CD8-positive, alpha-beta memory T cell (primary cell): ENCODE data around the gene LRRC3C. TPM values are rescaled to one million over a fixed set of nuclear protein-coding genes. Genes with fewer than 3 reads are reported as not detected.

Source experiments
- CTCF ChIA-PET: fragments of 350-600 bp; sonication (Branson Sonifier 250); formaldehyde crosslinking; loops from one replicate; lab custom pipeline; 2021; ENCODE audit warnings: antibody characterized with exemption; lab: Charles Lee
- POLR2A ChIA-PET: fragments of 350-600 bp; sonication (Branson Sonifier 250); formaldehyde crosslinking; loops from one replicate; lab custom pipeline; 2021; ENCODE audit warnings: antibody characterized with exemption; lab: Charles Lee
- DNase-seq, 5 donors: peaks; one replicate each; pipeline versions ENCODE4 v3.0.0 to v3.0.0-alpha.2; 2020 to 2022; ENCODE audit warnings: mixed read lengths in 1 of 5
- H3K27ac ChIP-seq: one replicate; pipeline ENCODE4 v1.7.0; 2013; ENCODE audit warnings: low read depth, mild to moderate bottlenecking, low read length, moderate library complexity
- H3K27me3 ChIP-seq: 2 replicates; pipeline ENCODE4 v1.7.0; 2013; ENCODE audit warnings: low read length, mild to moderate bottlenecking; ENCODE audit not compliant: insufficient read depth, poor library complexity, severe bottlenecking
- H3K36me3 ChIP-seq: 2 replicates; pipeline ENCODE4 v1.7.0; 2013; ENCODE audit warnings: mild to moderate bottlenecking, low read length, moderate library complexity; ENCODE audit not compliant: insufficient read depth
- H3K4me1 ChIP-seq: 2 replicates; pipeline ENCODE4 v1.7.0; 2013; ENCODE audit warnings: mild to moderate bottlenecking, low read length, moderate library complexity; ENCODE audit not compliant: insufficient read depth
- H3K4me3 ChIP-seq: 2 replicates; pipeline ENCODE4 v1.7.0; 2013; ENCODE audit warnings: mild to moderate bottlenecking, low read length
- H3K9me3 ChIP-seq: 2 replicates; pipeline ENCODE4 v1.7.0; 2013; ENCODE audit warnings: mild to moderate bottlenecking, low read length
- H3K27ac Mint-ChIP-seq, 8 donors: one replicate each; pipeline ENCODE4 v1.8.0; 2020 to 2021; ENCODE audit warnings: mixed read lengths in 8 of 8, mild to moderate bottlenecking in 6 of 8, inconsistent platforms in 3 of 8, moderate library complexity in 3 of 8
- H3K27me3 Mint-ChIP-seq, 2 donors: one replicate each; pipeline ENCODE4 v1.8.0; 2020 to 2021; ENCODE audit warnings: mixed read lengths in 2 of 2, mild to moderate bottlenecking in 1 of 2, moderate library complexity in 1 of 2
- H3K36me3 Mint-ChIP-seq, 3 donors: one replicate each; pipeline ENCODE4 v1.8.0; 2020 to 2021; ENCODE audit warnings: mixed read lengths in 3 of 3, inconsistent platforms in 1 of 3, mild to moderate bottlenecking in 1 of 3
- H3K4me1 Mint-ChIP-seq, 3 donors: one replicate each; pipeline ENCODE4 v1.8.0; 2020 to 2021; ENCODE audit warnings: mixed read lengths in 3 of 3, inconsistent platforms in 1 of 3, mild to moderate bottlenecking in 1 of 3
- H3K4me3 Mint-ChIP-seq, 7 donors: one replicate each; pipeline ENCODE4 v1.8.0; 2020 to 2021; ENCODE audit warnings: mixed read lengths in 7 of 7, mild to moderate bottlenecking in 6 of 7, moderate library complexity in 4 of 7, inconsistent platforms in 2 of 7
- H3K9me3 Mint-ChIP-seq, 5 donors: one replicate each; pipeline ENCODE4 v1.8.0; 2020 to 2022; ENCODE audit warnings: mixed read lengths in 5 of 5, mild to moderate bottlenecking in 3 of 5, moderate library complexity in 2 of 5, inconsistent platforms in 1 of 5
- polyA plus RNA-seq: library from polyadenylated mRNA; unstranded; fragments of 300-500 nt; fragmentation: Illumina TruSeq; gene quantifications from one replicate; pipeline ENCODE4 v1.2.3, GENCODE V29; 2021
- total RNA-seq, 2 experiments: library from RNA; stranded (reverse); gene quantifications; one replicate each; pipeline ENCODE4 v1.2.3, GENCODE V29; 2021

LRRC3C gene
- total and polyA plus RNA-seq, 3 experiments from 2014 or later = not detected

- peaks cover 71% of the 10 kb centered on the region for H3K4me1 ChIP-seq
- POLR2A ChIA-PET = no interaction called here
- Mint-ChIP-seq H3K27ac (peak overlapping the region in 7 of 8 donors; percentile 90 to 98 (median 94)), H3K4me1 (peaks cover 55 to 79% (median 69%) of the 10 kb centered on the region in 3 donors), H3K9me3 (no peaks in the 10 kb centered on the region), H3K27me3 (no peaks in the 10 kb centered on the region), H3K36me3 (peaks cover 0 to 61% (median 5%) of the 10 kb centered on the region in 3 donors), H3K4me3 (peak overlapping the region; percentile 81 to 96 (median 92))
- peak overlapping the region; percentile 10 for H3K27ac ChIP-seq
- H3K27me3 ChIP-seq = no peaks in the 10 kb centered on the region
- no peak for DNase-seq
- peak overlapping the region; percentile 71 for H3K4me3 ChIP-seq
- CTCF ChIA-PET = interaction anchor here (1.0 kb wide), 1 partner anchor 56 kb away, joined by 4 read pairs; the partner anchor contains the start of gene PSMD3
- no peaks in the 10 kb centered on the region for H3K9me3 ChIP-seq
- peaks cover 29% of the 10 kb centered on the region for H3K36me3 ChIP-seq
These were observed 2.9 kb upstream of the LRRC3C start for GRCh38 chr17:39924691-39925055.

GRCh38 chr17:39925282-39926134 is 2.0 kb upstream of the LRRC3C start:
- POLR2A ChIA-PET = interaction anchor here (0.7 to 1.9 kb wide), 4 partner anchors 55 to 129 kb away, joined by 3 to 13 read pairs (median 4); partner anchors contain the start of genes MED24 and PSMD3
- H3K9me3 ChIP-seq = no peaks in the 10 kb centered on the region
- peaks cover 0 to 55% (median 5%) of the 10 kb centered on the region in 3 donors for H3K36me3 Mint-ChIP-seq
- no peaks in the 10 kb centered on the region for H3K27me3 Mint-ChIP-seq
- H3K9me3 Mint-ChIP-seq = no peaks in the 10 kb centered on the region
- peak overlapping the region; percentile 71 for H3K4me3 ChIP-seq
- peak overlapping the region; percentile 57 for H3K27ac ChIP-seq
- no peaks in the 10 kb centered on the region for H3K27me3 ChIP-seq
- peaks cover 64% of the 10 kb centered on the region for H3K4me1 ChIP-seq
- H3K4me3 Mint-ChIP-seq = peak overlapping the region; percentile 85 to 96 (median 92)
- DNase-seq = no peak
- CTCF ChIA-PET = interaction anchor here (1.2 to 2.3 kb wide), 5 partner anchors 23 to 195 kb away, joined by 3 to 10 read pairs (median 4); partner anchors contain the start of gene MIEN1
- peaks cover 55 to 74% (median 64%) of the 10 kb centered on the region in 3 donors for H3K4me1 Mint-ChIP-seq
- peaks cover 24% of the 10 kb centered on the region for H3K36me3 ChIP-seq
- H3K27ac Mint-ChIP-seq = peak overlapping the region; percentile 54 to 98 (median 94)

- DNase-seq = peak in 1 of 5 donors; percentile 67
- no peaks in the 10 kb centered on the region for H3K9me3 Mint-ChIP-seq
- H3K36me3 Mint-ChIP-seq = peaks cover 0 to 48% (median 5%) of the 10 kb centered on the region in 3 donors
- Histone ChIP-seq H3K27ac (peak overlapping the region; percentile 57), H3K27me3 (no peaks in the 10 kb centered on the region), H3K4me1 (peaks cover 57% of the 10 kb centered on the region), H3K9me3 (no peaks in the 10 kb centered on the region), H3K36me3 (peaks cover 24% of the 10 kb centered on the region), H3K4me3 (peak overlapping the region; percentile 71)
- no peaks in the 10 kb centered on the region for H3K27me3 Mint-ChIP-seq
- peaks cover 51 to 68% (median 58%) of the 10 kb centered on the region in 3 donors for H3K4me1 Mint-ChIP-seq
- CTCF ChIA-PET = interaction anchor here (1.2 to 2.3 kb wide), 6 partner anchors 24 to 196 kb away, joined by 3 to 10 read pairs (median 4); partner anchors contain the start of genes IKZF3 and MIEN1
- POLR2A ChIA-PET = interaction anchor here (0.6 to 1.9 kb wide), 8 partner anchors 54 to 1055 kb away, joined by 3 to 13 read pairs (median 3); partner anchors contain the start of genes MED24, PGAP3 and PSMD3
- H3K4me3 Mint-ChIP-seq = peak overlapping the region; percentile 85 to 96 (median 92)
- peak overlapping the region; percentile 90 to 98 (median 94) for H3K27ac Mint-ChIP-seq
These were observed 1.4 kb upstream of the LRRC3C start for GRCh38 chr17:39926135-39926587.

GRCh38 chr17:39926588-39927100 is 888 bp upstream of the LRRC3C start:
- Histone ChIP-seq H3K27ac (peak overlapping the region; percentile 57), H3K27me3 (no peaks in the 10 kb centered on the region), H3K36me3 (peaks cover 22% of the 10 kb centered on the region), H3K4me3 (peak overlapping the region; percentile 71), H3K4me1 (peaks cover 52% of the 10 kb centered on the region), H3K9me3 (no peaks in the 10 kb centered on the region)
- Mint-ChIP-seq H3K4me3 (peak overlapping the region; percentile 85 to 96 (median 92)), H3K36me3 (peaks cover 0 to 43% (median 5%) of the 10 kb centered on the region in 3 donors), H3K27me3 (no peaks in the 10 kb centered on the region), H3K9me3 (no peaks in the 10 kb centered on the region), H3K27ac (peak overlapping the region; percentile 90 to 98 (median 94)), H3K4me1 (peaks cover 46 to 63% (median 53%) of the 10 kb centered on the region in 3 donors)
- DNase-seq = peak; percentile 37 to 81 (median 53)
- ChIA-PET CTCF (interaction anchor here (1.0 to 2.3 kb wide), 5 partner anchors 30 to 172 kb away, joined by 3 to 10 read pairs (median 4); partner anchors contain the start of genes IKZF3 and PSMD3), POLR2A (interaction anchor here (0.6 to 1.9 kb wide), 7 partner anchors 54 to 1055 kb away, joined by 3 to 13 read pairs (median 3); partner anchors contain the start of genes MED24, PGAP3 and PSMD3)

- Histone ChIP-seq H3K27ac (peak overlapping the region; percentile 57), H3K4me3 (peak overlapping the region; percentile 71), H3K36me3 (peaks cover 7% of the 10 kb centered on the region), H3K27me3 (no peaks in the 10 kb centered on the region), H3K4me1 (peaks cover 37% of the 10 kb centered on the region), H3K9me3 (no peaks in the 10 kb centered on the region)
- DNase-seq = no peak
- CTCF ChIA-PET = interaction anchor here (1.0 to 1.9 kb wide), 2 partner anchors 52 to 63 kb away, joined by 3 to 4 read pairs; partner anchors contain the start of genes IKZF3 and PSMD3
- Mint-ChIP-seq H3K27me3 (no peaks in the 10 kb centered on the region), H3K27ac (peak overlapping the region in 7 of 8 donors; percentile 91 to 97 (median 92)), H3K9me3 (no peaks in the 10 kb centered on the region), H3K36me3 (peaks cover 0 to 28% (median 2%) of the 10 kb centered on the region in 3 donors), H3K4me1 (peaks cover 34 to 48% (median 37%) of the 10 kb centered on the region in 3 donors), H3K4me3 (peak overlapping the region; percentile 85 to 96 (median 92))
- POLR2A ChIA-PET = interaction anchor here (0.7 kb wide), 1 partner anchor 52 kb away, joined by 3 read pairs; the partner anchor contains the start of gene PSMD3
These were observed 661 bp downstream of the LRRC3C start for GRCh38 chr17:39927929-39928857.

- POLR2A ChIA-PET = no interaction called here
- no peak overlapping the region for H3K27ac ChIP-seq
- no peak for DNase-seq
- no peaks in the 10 kb centered on the region for H3K27me3 ChIP-seq
- H3K4me1 ChIP-seq = peaks cover 28% of the 10 kb centered on the region
- Mint-ChIP-seq H3K9me3 (no peaks in the 10 kb centered on the region), H3K4me3 (peak overlapping the region in 5 of 7 donors; percentile 6 to 77 (median 36)), H3K36me3 (peaks cover 0 to 22% (median 2%) of the 10 kb centered on the region in 3 donors), H3K4me1 (peaks cover 29 to 39% (median 31%) of the 10 kb centered on the region in 3 donors), H3K27ac (peak overlapping the region in 4 of 8 donors; percentile 14 to 75 (median 44)), H3K27me3 (no peaks in the 10 kb centered on the region)
- CTCF ChIA-PET = no interaction called here
- no peaks in the 10 kb centered on the region for H3K36me3 ChIP-seq
- no peak overlapping the region for H3K4me3 ChIP-seq
- no peaks in the 10 kb centered on the region for H3K9me3 ChIP-seq
These were observed 1.5 kb downstream of the LRRC3C start for GRCh38 chr17:39928858-39929645.
